Endodermal cell (in vitro differentiated cells): ENCODE measurements around the gene SCRT2. TPM values are rescaled to one million over a fixed set of nuclear protein-coding genes. Genes with fewer than 3 reads are reported as not detected.
A peak's percentile ranks its signal among the peaks of the same experiment; 100 is the strongest.

Experiments
- DNase-seq: peaks from one replicate; pipeline ENCODE4 v3.0.0-alpha.2; 2017
- H3K27ac ChIP-seq: 2 replicates; pipeline ENCODE4 v1.5.1; 2013; ENCODE audit warnings: mild to moderate bottlenecking, low read depth, low read length, moderate library complexity
- H3K27me3 ChIP-seq: 2 replicates; pipeline ENCODE4 v1.6.1; 2013; ENCODE audit warnings: mild to moderate bottlenecking, low read length, moderate library complexity; ENCODE audit not compliant: insufficient read depth, control insufficient read depth, poor library complexity, severe bottlenecking
- H3K36me3 ChIP-seq: 2 replicates; pipeline ENCODE4 v1.7.0; 2013; ENCODE audit warnings: mild to moderate bottlenecking, low read length, moderate library complexity; ENCODE audit not compliant: control insufficient read depth, insufficient read depth
- H3K4me1 ChIP-seq: one replicate; pipeline ENCODE4 v1.7.0; 2013; ENCODE audit warnings: low read length; ENCODE audit not compliant: control insufficient read depth, insufficient read depth
- H3K4me3 ChIP-seq: 2 replicates; pipeline ENCODE4 v1.5.1; 2013; ENCODE audit warnings: mild to moderate bottlenecking, low read length, moderate library complexity
- H3K9ac ChIP-seq: 2 replicates; pipeline ENCODE4 v1.6.1; 2013; ENCODE audit warnings: mild to moderate bottlenecking, low read length, moderate library complexity; ENCODE audit not compliant: poor library complexity, severe bottlenecking; ENCODE audit errors: extremely low read depth
- H3K9me3 ChIP-seq: 2 replicates; pipeline ENCODE4 v1.6.1; 2013; ENCODE audit warnings: mild to moderate bottlenecking, low read length, moderate library complexity; ENCODE audit not compliant: control insufficient read depth
- H3K27ac Mint-ChIP-seq: 2 replicates; pipeline ENCODE4 v1.8.0; 2020; ENCODE audit warnings: mixed read lengths
- H3K27me3 Mint-ChIP-seq: 2 replicates; pipeline ENCODE4 v1.8.0; 2021; ENCODE audit warnings: mild to moderate bottlenecking, mixed read lengths; ENCODE audit not compliant: insufficient read depth
- H3K36me3 Mint-ChIP-seq: 2 replicates; pipeline ENCODE4 v1.8.0; 2020; ENCODE audit warnings: low read depth, mixed read lengths
- H3K4me1 Mint-ChIP-seq: 2 replicates; pipeline ENCODE4 v1.8.0; 2020; ENCODE audit warnings: mixed read lengths
- H3K4me3 Mint-ChIP-seq: 2 replicates; pipeline ENCODE4 v1.8.0; 2020; ENCODE audit warnings: mild to moderate bottlenecking, moderate library complexity, mixed read lengths
- H3K9me3 Mint-ChIP-seq: 2 replicates; pipeline ENCODE4 v1.8.0; 2020; ENCODE audit warnings: mild to moderate bottlenecking, mixed read lengths
- CTCF ChIP-seq: fragments of 200-600 bp; sonication (generic); conservative IDR thresholded peaks from 2 replicates; pipeline ENCODE4 v1.5.0; 2021; ENCODE audit warnings: antibody characterized with exemption, mild to moderate bottlenecking
- WGBS, 2 experiments: methylation state at CpG; one replicate each; pipeline versions ENCODE4 v1.1.5 to v1.1.7; 2013; ENCODE audit warnings: missing lambda C conversion rate in 2 of 2, mixed read lengths in 1 of 2; ENCODE audit not compliant: insufficient coverage in 1 of 2, insufficient read length in 1 of 2; 5-methylcytosine and 5-hydroxymethylcytosine counted together
- total RNA-seq, 2 donors: library from RNA; stranded (reverse); fragmentation: NEBNext Ultra II Directional in 1 of 2; extraction: Animal tissue kit (Norgen Biotek cat#: 25700) in 1 of 2; gene quantifications; 2 replicates in 1 of 2; 3 replicates in 1 of 2; pipeline ENCODE4 v1.2.1, GENCODE V29; 2021

The SCRT2 gene
- total RNA-seq, 2 donors from 2014 or later: not detected

GRCh38 chr20:673603-674001 lies 2.0 kb downstream of the SCRT2 start:
- Histone ChIP-seq H3K9ac (no peak overlapping the region), H3K36me3 (no peaks in the 10 kb centered on the region), H3K4me1 (peaks cover 5% of the 10 kb centered on the region), H3K4me3 (no peak overlapping the region), H3K27ac (no peak overlapping the region), H3K9me3 (no peaks in the 10 kb centered on the region), H3K27me3 (peaks cover 58% of the 10 kb centered on the region)
- no peak for DNase-seq
- Mint-ChIP-seq H3K9me3 (no peaks in the 10 kb centered on the region), H3K27ac (no peak overlapping the region), H3K36me3 (no peaks in the 10 kb centered on the region), H3K4me3 (no peak overlapping the region), H3K27me3 (peaks cover 64% of the 10 kb centered on the region), H3K4me1 (peaks cover 8% of the 10 kb centered on the region)
- TF ChIP-seq CTCF: no peak
- 72 to 73% methylated on average over 3 of the region's 3 CpGs for WGBS, 2 experiments

GRCh38 chr20:672963-673602 lies 2.5 kb downstream of the SCRT2 start:
- Histone ChIP-seq H3K9ac (no peak overlapping the region), H3K27me3 (peaks cover 52% of the 10 kb centered on the region), H3K27ac (no peak overlapping the region), H3K4me3 (no peak overlapping the region), H3K4me1 (peaks cover 5% of the 10 kb centered on the region), H3K36me3 (no peaks in the 10 kb centered on the region), H3K9me3 (no peaks in the 10 kb centered on the region)
- DNase-seq: peak; percentile 79
- Mint-ChIP-seq H3K27me3 (peaks cover 59% of the 10 kb centered on the region), H3K9me3 (no peaks in the 10 kb centered on the region), H3K27ac (no peak overlapping the region), H3K36me3 (no peaks in the 10 kb centered on the region), H3K4me1 (peaks cover 11% of the 10 kb centered on the region), H3K4me3 (no peak overlapping the region)
- peak; percentile 82 for TF ChIP-seq CTCF
- WGBS, 2 experiments: 70 to 72% methylated on average over 7 of the region's 7 CpGs

- Mint-ChIP-seq H3K9me3 (no peaks in the 10 kb centered on the region), H3K27me3 (peaks cover 48% of the 10 kb centered on the region), H3K36me3 (no peaks in the 10 kb centered on the region), H3K4me3 (no peak overlapping the region), H3K27ac (no peak overlapping the region), H3K4me1 (peaks cover 15% of the 10 kb centered on the region)
- H3K4me1 ChIP-seq: peaks cover 3% of the 10 kb centered on the region
- H3K27ac ChIP-seq: no peak overlapping the region
- no peak overlapping the region for H3K9ac ChIP-seq
- no peak for TF ChIP-seq CTCF
- H3K36me3 ChIP-seq: no peaks in the 10 kb centered on the region
- peaks cover 36% of the 10 kb centered on the region for H3K27me3 ChIP-seq
- 91 to 97% methylated on average over 5 to 9 of the region's 9 CpGs for WGBS, 2 experiments
- H3K4me3 ChIP-seq: no peak overlapping the region
- no peak for DNase-seq
- no peaks in the 10 kb centered on the region for H3K9me3 ChIP-seq
These were observed 4.2 kb downstream of the SCRT2 start for GRCh38 chr20:671252-672030.
